Measurements from ENCODE around the gene GRIK3. TPM values are rescaled to one million over a fixed set of nuclear protein-coding genes. Genes with fewer than 3 reads are reported as not detected.

Gene GRIK3
- total and polyA plus RNA-seq, 2 experiments from 2014 or later: 0.31 to 2.9 TPM

DNA sequence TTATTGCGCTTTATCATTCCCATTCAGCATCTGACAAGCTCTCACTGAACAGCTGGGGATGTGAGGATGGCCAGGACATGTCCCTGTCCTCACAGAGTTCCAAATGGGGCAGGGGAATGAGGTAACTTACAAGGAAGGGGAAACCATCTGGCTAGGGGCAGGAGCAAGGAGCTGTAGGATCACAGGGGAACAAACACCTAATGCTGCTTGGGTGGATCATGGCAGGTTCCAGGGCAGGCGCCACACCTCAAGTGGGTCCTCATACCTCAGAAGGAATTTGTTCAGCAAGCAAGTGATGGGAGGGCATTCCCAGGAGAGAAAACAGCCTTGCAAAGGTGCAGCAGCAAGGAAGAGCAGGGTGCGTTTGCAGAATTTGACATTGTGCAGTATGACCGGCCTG lies 35.1 kb upstream of the GRIK3 start:
- ATAC-seq: no peak
- no peak overlapping the region for H3K4me2 ChIP-seq
- no peak overlapping the region for H3K4me3 Mint-ChIP-seq

More for the DNA sequence above, 35.1 kb upstream of the GRIK3 start:
- Mint-ChIP-seq H3K27me3 (ENCODE audit: insufficient read depth, low read depth, poor library complexity) (peaks cover 13% of the 10 kb centered on the region), H3K27ac (no peak overlapping the region), H3K36me3 (ENCODE audit: low read depth) (no peaks in the 10 kb centered on the region), H3K9me3 (no peaks in the 10 kb centered on the region), H3K4me1 (peaks cover 4% of the 10 kb centered on the region; the same call in 2 of the 3 replicates)
- Histone ChIP-seq H3K27me3 (ENCODE audit: insufficient read depth) (no peaks in the 10 kb centered on the region), H3K4me1 (ENCODE audit: insufficient read depth) (no peaks in the 10 kb centered on the region), H3K27ac (ENCODE audit: low read depth) (no peak overlapping the region), H2AFZ (no peak overlapping the region), H3K4me3 (no peak overlapping the region), H3K9me2 (ENCODE audit: insufficient read depth) (no peaks in the 10 kb centered on the region), H3K79me2 (replicated peaks; ENCODE audit: insufficient read depth) (no peaks in the 10 kb centered on the region), H3F3A (replicated peaks; ENCODE audit: low read depth) (no peaks in the 10 kb centered on the region), H3K36me3 (ENCODE audit: insufficient read depth) (no peaks in the 10 kb centered on the region), H4K20me1 (replicated peaks; ENCODE audit: insufficient read depth) (no peaks in the 10 kb centered on the region)
- peak; percentile 10 for DNase-seq (ENCODE audit: low spot score)
- TF ChIP-seq REST (IDR thresholded peaks at IDR 0.05; ENCODE audit: unreplicated experiment) (no peak), STAT1 (IDR thresholded peaks at IDR 0.05; ENCODE audit: unreplicated experiment) (no peak), NANOG (IDR thresholded peaks at IDR 0.05; ENCODE audit: borderline replicate concordance) (no peak), POLR2AphosphoS5 (IDR thresholded peaks at IDR 0.05; ENCODE audit: low read depth) (no peak), ZNF114 (CRISPR knock-in tag; IDR thresholded peaks at IDR 0.05) (no peak), CREB1 (CRISPR knock-in tag; IDR thresholded peaks at IDR 0.05; ENCODE audit: low read depth) (no peak), ZNF331 (CRISPR knock-in tag; IDR thresholded peaks at IDR 0.05; ENCODE audit: low read depth) (no peak), CTCF (conservative IDR thresholded peaks at IDR 0.05; ENCODE audit: low read depth in 2 of 2) (no peak), EZH2phosphoT487 (IDR thresholded peaks at IDR 0.05; ENCODE audit: unreplicated experiment) (no peak), EZH2 (IDR thresholded peaks at IDR 0.05; ENCODE audit: low read depth, unreplicated experiment) (no peak), ZNF462 (CRISPR knock-in tag; IDR thresholded peaks at IDR 0.05) (no peak)
- TF ChIP-seq, protein P1, sequence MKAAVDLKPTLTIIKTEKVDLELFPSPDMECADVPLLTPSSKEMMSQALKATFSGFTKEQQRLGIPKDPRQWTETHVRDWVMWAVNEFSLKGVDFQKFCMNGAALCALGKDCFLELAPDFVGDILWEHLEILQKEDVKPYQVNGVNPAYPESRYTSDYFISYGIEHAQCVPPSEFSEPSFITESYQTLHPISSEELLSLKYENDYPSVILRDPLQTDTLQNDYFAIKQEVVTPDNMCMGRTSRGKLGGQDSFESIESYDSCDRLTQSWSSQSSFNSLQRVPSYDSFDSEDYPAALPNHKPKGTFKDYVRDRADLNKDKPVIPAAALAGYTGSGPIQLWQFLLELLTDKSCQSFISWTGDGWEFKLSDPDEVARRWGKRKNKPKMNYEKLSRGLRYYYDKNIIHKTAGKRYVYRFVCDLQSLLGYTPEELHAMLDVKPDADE (IDR thresholded peaks at IDR 0.05): no peak
